GM19455 (cell line): Measurements from ENCODE around the gene TM7SF3.
"Not testable (repeated sequence)": the region's sequence is repeated elsewhere in the genome, so short reads cannot be mapped to it uniquely, and the experiment has no call there.

Experiments used
- ATAC-seq: cut with Tn5 transposase; IDR thresholded peaks from one replicate; pipeline ENCODE4 v1.9.1; 2021; ENCODE audit not compliant: unreplicated experiment

TM7SF3 gene

DNA sequence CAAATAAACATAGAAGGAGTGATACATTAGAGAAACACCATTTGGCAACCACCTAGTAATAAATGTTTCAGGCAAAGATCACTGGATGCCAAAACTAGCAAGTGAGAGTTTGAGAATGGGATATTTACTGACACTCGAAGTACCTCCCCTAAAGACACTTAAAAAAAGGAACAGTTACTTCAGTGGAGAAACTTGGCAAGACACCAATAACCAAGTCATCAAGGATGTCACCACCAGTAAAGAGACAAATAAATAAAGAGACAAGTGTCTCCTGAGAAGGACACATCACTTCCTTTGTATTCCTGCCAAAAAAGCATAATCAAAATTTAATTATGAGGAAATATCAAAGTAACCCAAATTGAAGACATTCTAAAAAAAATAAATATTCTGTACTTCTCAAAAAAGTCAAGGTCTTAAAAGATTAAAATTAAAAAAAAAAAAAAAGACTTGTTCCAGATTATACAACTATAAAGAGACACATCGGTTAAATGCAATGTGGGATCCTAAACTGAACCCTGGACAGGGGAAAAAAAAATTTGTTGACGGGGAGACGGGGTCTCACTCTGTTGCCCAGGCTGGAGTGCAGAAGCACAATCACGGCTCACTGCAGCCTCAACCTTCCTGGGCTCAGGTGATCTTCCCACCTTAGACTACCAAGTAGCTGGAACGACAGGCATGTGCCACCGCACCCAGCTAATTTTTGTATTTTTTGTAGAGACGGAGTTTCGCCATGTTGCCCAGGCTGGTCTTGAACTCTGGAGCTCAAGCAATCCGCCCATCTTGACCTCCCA, 26.4 kb downstream of the TM7SF3 start:
- ATAC-seq = no peak

- ATAC-seq = no peak
Measured at GRCh38 chr12:26982866-26983265, 31.3 kb downstream of the TM7SF3 start.

DNA sequence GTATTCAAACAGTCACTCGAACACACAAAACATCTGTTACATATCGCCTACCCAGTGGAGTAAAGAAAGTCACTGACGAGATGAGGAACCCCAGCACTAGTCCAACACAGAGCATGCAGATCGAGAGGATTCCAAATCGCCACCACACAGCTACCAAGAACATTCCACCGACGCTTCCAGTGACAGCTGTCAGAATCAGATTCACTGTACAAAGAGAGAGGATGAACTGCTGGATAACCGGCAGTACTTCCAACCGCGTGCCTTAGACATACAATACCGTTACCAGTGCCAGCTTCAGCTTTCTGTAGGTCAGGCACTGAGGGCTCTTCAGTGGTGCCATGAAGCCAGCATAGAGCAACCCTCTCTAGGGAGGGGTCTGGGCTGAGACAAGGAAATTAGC, 34.5 kb downstream of the TM7SF3 start:
- no peak for ATAC-seq

GRCh38 chr12:26978801-26979200, 35.4 kb downstream of the TM7SF3 start:
- ATAC-seq = no peak

DNA sequence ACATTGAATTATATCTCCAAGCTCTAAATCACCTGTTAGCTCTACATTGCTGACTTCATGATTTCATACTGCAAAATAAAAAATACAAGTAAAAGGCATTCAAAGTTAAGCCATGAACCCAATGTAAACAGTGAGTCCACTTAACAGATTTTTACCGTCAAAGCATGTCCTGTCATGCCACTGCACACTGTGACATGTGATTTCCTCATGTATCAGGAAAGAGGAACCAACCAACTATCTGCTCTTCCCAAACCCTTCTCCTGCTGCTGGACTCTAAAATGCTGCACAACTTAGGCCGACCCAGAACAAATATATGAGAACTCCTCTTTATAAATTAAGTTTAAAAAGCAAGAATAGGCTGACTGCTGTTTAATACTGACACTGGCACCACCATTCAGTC, 37.5 kb downstream of the TM7SF3 start:
- no peak for ATAC-seq

DNA sequence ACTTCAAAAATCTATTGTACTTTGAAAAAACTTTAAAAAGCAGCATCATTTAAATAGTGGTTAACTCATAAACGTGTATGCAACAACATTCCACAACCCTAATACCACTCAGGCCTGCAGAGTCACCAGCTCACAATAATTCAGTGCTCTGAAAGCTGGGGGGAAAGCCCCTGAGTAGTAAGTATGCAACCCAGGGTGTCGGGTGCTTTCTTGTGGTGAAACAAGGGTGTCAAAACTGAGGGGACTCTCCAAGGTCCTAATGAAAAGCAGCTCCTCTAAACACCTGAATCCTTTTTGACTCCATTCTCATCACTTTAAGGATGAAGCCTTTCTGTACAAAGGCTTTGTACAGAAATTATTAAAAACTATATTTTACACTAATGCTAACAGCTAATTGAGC, 42.2 kb downstream of the TM7SF3 start:
- ATAC-seq = peak; percentile 89

DNA sequence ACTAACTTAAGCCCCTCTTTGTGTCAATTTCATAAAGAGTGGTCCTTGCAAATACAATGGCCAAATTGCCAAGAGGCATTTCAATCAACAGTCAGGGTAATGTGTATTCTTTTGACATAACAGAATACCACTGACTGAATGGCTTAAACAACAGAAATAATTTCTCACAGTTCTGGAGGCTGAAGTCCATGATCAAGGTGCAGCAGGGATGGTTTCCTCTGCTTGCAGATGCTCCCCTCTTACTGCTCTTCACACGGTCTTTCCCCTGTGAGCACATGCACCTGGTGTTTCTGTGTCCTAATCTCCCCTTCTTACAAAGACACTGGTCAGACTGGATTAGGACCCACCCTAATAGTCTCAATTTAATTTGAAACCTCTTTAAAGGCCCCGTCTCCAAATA, 44.0 kb downstream of the TM7SF3 start:
- ATAC-seq = no peak

- no peak for ATAC-seq
Measured at GRCh38 chr12:26966842-26967241, 47.3 kb downstream of the TM7SF3 start.

- ATAC-seq = no peak
Measured at GRCh38 chr12:26963413-26963812, 50.8 kb downstream of the TM7SF3 start.

GRCh38 chr12:26961803-26962202, 52.4 kb downstream of the TM7SF3 start:
- ATAC-seq = no peak

GRCh38 chr12:26961391-26961790, 52.8 kb downstream of the TM7SF3 start:
- ATAC-seq = not testable (repeated sequence)

GRCh38 chr12:26954027-26954426, 60.2 kb downstream of the TM7SF3 start:
- no peak for ATAC-seq

GRCh38 chr12:26953447-26953846, 60.7 kb downstream of the TM7SF3 start:
- no peak for ATAC-seq

GRCh38 chr12:26948309-26948708, 65.9 kb downstream of the TM7SF3 start:
- ATAC-seq = no peak

GRCh38 chr12:26941215-26941594, 73.0 kb downstream of the TM7SF3 start:
- ATAC-seq = no peak

DNA sequence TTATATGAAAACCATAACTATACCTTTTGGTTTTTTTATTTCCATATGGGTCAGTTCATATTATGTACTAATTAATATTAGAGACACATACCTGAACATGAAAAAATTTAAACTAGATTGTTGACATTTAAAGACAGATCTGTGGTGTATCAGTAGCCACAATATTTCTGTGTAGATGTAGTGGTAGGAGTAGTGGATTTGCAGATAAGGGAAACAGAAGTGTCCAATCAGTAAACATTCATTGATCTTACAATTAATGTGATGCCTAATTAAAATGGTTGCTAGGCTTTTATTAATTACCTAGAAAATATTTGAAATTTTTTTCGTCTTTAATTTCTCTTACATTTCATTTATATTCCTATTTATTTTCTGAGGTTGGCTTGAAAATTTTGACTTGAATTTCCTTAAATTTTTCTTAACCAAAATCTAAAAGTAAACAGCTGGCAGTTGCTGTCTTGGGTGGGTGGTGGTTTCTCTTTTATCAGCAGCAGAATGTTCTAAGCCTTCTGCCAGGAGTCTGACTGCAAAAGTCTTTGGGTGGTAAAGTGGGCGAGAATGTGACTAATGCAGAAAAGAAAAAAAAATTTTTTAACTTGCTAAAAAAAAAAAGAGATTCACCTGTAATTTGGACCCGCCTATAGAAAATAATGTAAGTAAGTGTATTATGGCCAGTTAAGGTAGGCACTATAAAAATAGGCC, 73.5 kb downstream of the TM7SF3 start:
- ATAC-seq = no peak

DNA sequence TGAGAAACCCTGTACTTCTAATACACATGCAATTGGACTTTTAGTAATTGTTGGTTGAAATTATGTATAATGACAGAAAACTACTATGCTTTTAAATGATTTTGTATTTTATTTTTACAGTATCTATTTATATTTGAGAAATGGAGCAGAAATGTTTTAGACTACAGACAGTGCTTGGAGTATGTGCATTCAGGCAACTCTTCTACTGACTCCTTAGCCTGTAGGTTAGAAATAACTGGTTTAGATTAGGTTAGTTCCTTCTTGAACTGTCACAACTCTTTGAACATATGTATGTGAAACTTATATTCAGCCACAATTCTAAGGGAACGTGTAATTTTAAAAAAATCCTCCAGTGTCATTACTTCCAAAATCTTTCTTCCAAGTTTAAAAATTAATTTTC, 74.2 kb downstream of the TM7SF3 start:
- no peak for ATAC-seq

DNA sequence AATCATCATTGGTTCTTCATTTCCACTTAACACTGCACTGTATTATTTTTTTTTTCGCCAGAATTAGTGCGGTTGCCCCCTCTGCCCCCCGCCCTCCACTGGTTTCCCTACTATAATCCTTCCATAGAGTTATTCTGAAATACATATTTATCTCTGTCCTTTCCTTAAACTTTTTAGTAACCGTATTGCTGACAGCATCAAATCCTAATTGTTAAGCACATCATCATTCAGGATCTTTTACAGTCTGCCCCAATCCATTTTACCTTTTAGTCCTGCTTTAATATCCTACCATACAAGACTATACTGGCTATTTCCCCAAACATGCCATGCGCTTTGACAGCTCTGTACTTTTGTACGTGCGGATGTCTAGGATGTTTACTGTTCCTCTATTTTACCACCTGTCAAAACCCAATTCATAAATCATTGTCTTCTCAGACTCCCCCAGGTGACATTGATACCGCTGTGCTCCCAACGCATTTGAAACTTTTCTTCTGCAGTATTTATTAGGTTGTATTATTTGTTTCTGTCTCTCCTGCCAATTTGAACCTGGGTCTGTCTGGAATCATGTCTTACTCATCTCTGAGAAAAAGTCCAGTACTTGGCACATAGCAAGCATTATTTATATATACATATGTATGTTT, 74.9 kb downstream of the TM7SF3 start:
- ATAC-seq = no peak

DNA sequence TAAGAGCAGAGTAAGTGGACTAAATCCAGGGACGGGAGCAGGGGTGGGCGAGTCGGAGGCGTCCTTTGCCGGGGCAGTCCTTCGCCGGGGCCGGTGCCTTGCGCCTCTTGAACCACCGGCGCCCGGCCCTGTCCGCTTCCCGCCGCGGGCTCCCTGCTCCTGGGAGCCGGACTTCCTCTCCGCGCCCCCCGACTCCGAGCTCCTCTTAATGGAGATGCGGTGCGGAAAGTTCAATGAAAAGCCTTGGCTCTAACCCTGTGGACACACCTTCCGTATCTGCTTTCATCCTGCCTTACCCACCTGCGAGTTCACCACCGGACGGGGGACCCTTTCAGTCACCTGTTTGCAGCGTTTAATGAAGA, 75.5 kb downstream of the TM7SF3 start:
- ATAC-seq = peak; percentile 13

DNA sequence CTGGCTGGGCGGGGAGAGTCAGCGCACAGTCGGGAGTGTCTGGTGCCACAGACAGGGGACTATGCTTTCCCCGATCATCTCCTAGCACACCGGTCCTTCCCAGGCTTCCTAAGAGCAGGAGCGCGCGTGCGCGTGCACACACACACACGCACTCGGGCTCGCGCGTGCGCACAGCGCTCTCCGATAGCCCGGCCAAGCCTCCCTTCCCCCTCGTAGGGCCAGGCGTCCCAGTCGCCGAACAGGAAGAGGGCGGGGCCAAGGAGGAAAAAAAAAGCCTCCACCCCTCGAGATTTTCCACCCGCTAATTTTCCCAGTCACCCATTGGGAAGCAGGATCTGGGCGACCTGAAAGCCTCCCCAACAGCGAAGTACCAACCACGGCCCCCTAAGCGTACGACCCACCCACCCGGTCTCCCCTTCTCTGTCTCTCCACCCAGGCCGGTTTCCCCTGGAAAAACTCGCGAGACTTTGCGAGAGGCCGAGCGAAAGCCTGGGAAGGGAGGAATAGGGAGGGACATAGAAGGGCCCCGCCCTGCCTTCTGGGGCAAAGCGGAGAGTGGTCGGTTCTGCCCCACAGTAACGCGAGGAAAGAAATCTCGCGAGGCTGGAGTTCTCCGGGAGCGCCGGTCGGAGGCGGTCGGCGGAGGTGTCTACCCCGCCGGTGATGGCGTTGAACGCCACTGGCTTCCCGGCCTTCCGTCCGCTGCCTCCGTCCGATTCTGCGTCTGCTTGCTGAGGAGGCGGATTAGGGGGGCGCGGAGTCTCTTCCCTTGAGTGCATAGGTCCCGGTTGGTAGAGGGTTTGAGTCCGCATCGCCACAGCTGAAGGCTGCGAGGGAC, 76.1 kb downstream of the TM7SF3 start, which contains the start of the genes FGFR1OP2 and INTS13:
FGFR1OP2 (plus strand) TSS at position 608 of the 838 bp plus-strand sequence. CDS start 15,689 bp downstream, outside the sequence.
INTS13 (minus strand) TSS at position 119 of the 838 bp plus-strand sequence. CDS start 1,178 bp downstream, outside the sequence.
- ATAC-seq = peak; percentile 82

GRCh38 chr12:26937443-26937862, 76.7 kb downstream of the TM7SF3 start:
- no peak for ATAC-seq
